ENCODE results near the gene CFLAR.

DNA sequence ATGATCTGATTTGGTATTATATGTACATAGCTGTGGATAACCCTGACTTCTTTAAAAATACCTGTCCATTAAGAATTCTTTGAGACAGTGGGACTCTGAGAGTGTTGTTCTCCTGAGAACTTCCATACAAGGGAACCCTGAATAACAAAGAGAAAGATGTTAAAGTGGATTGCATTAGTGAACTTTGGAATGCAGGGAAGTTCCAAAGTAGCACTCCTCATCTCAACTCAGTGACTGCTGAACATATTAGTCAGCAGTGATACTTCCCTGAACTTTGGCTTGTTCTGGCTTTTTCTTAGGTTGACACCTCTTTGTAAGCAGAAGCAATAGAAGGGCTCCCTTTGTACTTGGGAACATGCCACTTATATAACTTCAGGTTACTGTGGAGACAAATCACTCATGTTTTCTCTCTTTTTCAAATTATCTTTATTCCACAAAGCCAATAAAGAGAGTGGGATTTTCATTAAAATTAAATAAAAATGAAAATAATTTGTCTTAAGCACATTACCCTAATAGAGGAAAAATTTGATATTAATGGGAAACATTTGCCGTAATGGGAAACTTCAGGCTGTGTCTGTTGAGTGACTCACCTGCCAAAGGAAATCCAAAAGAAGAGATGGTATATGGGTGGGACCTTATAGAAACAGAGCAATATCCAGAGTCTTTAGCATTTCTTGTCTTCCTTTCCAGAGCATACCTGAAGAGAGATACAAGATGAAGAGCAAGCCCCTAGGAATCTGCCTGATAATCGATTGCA lies 33.3 kb downstream of the CFLAR start:
- no peak for TF ChIP-seq POLR2A (IDR thresholded peaks at IDR 0.05)
- TF ChIP-seq POLR2AphosphoS5 (IDR thresholded peaks at IDR 0.05) = peak; percentile 72
